Hematopoietic multipotent progenitor cell treated with erythropoietin and hydrocortisone succinate and interleukin-3 and kit ligand, for 15 days (in vitro differentiated cells): ENCODE data around the gene FZD7.

Experiments
- DNase-seq: peaks from one replicate; pipeline ENCODE4 v3.0.0-alpha.2; 2015; ENCODE audit warnings: low spot score

Gene FZD7

DNA sequence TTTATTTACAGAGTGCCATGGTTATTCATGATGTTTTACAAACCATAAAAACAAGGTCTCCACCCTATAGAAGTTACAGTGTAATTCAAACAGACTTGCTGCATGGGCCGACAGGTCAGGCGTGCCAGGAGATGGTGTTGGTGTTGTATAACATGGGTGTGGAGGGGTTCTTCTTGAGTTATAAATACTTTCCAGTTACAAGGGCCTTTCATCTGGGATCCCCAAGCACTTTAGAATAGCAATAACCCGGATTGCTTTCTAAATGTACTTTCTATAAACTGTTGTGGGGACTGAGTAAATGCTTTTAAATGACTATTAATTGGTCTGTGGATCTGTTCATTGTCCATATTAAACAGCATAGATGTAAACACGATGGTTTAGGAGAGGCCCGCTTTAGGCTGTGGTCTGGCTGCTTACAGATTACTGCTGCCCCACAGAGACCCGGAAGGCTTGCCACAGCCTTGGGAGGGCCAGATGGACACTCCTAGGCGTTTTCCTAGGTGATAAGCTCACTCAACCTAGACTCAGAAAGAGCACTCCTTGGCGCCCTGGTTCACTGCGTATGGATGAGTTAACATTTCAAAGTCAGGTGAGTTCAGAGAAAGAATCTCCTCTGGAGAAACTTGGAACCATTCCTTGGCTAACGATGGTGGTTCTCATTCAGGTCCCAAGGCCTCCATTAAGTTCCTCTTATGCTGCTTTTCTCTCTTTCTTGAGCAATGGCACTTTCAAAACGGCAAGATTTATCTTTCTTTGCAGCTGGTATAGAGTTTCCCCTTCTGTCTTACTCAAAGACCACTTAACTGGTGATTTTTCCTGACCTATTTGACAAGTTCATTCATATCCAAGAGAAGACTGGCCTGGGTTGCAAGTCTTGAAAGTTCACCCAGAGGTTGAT, 35.8 kb downstream of the FZD7 start:
- DNase-seq: peak; percentile 43

DNA sequence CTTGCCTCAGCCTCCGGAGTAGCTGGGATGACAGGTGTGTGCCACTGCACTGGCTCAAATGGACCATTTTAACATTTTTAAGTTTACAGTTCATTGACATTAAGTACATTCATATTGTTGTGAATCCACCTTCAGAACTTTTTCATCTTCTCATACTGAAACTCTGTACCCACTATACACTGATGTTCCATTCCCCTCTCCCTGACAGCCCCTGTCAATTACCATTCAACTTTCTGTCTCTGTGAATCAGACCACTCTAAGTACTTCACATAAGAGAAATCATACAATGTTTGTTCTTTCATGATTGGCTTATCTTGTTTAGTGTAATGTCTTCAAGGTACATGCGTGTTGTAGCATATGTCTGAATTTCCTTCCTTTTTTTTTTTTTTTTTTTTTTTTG, 37.5 kb downstream of the FZD7 start:
- no peak for DNase-seq

DNA sequence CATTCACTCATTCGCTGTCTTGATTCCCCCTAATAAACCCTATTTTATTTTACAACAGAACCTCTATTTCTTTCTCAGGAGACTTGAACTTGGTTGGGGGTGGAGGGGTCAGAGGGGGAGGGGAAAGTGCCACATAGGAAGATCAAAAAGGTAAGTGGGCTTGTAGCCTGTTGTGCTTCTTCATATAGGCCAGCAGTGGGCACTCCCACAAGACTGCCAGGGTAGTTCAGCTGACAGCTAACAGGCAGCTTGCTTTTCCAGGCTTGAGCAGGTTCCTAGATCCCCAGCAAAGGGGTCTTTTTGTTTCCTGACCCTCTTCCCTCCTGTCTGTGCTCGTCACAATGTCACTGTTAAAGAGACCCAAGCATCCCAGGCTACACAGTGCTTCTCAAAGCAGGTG, 38.6 kb downstream of the FZD7 start:
- no peak for DNase-seq

DNA sequence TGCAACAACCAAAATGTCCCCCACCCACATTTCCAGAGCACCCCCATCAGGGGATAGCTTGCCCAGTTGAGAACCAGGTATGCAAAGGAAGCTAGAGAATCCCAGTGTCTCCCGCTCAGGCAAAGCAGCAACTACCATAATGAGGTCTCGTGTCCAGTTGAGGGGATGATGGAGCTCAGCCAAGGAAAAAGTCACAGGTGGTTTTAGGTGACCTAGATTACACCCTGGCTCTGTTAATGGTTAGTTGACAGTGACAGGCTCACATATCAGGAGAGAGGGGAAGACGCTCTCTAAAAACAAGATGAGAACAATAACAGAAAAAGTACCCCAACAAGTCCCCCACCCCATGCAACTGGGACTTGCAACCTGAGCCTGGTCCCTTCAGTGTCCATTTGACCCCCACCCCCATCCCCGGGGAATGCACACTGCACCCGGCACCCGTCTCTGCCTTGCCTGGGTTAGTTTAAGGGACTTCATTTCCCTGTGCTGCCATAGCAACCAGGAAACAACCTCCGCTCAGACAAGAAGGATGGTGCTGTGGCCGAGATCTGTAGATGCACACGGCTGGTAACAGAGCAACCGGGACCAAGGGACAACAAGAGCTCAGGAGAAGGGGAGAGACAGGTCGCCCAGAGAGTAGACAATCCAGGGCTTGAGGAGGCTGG, 39.2 kb downstream of the FZD7 start, which contains the start of gene KIAA2012:
Gene KIAA2012, plus strand, starts transcription at position 519 of the 665 bp plus-strand sequence. CDS start 373 bp downstream, outside the sequence.
- no peak for DNase-seq

DNA sequence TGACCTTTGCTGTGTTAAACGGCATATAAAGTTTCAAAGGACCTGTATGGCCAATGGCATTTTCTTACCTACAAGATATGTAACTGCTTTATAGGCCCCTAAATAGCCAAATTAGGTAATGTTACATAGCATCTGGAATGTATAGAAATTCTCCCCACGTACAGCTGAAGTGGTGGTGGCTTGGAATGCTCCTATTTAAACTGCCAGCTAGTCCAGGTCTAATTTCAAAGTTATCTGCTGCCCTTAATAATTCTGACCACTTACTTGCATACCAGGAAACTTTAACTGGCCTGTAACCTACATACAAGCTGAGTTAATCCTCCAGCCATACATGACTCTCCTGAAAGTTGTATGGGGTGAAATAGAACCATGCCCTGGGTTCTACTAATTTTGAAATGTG, 40.7 kb downstream of the FZD7 start:
- no peak for DNase-seq

DNA sequence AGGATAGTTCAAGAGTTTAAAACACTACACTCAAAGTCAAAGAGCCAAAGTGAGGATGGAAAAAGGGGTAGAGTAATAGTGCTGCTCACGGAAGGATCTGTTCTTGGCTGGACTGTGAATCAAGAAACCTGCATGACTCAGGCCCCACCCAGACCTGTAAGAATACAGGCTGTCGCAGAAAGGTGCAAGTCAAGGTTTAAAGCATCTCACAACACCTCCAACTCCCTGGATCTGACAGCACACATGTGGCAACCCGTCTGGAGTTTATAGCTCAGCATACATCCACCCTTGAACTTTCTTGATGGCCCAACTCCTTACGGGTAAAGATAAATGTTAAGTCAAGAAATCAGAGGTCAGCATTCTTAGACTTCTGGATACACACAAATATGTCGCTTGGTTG, 45.7 kb downstream of the FZD7 start:
- DNase-seq: no peak

DNA sequence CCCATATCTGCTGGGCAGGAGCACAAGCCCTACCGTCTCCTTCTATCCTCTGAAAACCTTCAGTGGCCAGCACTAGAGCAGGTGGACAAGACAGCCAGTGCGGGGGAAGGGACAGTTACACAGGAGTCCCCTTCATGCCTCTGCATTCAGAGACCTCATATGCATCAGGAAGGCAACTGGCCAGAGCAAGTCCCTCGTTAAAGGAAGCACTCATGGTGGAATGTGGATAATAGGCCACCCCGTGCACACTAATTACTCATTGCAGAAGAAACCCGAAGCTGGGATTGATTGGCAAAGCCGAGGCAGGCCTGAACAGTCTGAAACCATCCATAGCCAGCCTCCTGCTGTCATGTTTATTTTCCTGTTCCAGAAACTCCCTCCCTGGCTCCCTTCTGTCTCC, 50.6 kb downstream of the FZD7 start:
- DNase-seq: no peak
